SH-SY5Y (cell line): Measurements from ENCODE around the gene CYP4B1.

Source experiments
- GATA2 ChIP-seq: IDR thresholded peaks from 2 replicates; pipeline ENCODE4 v1.6.1; 2011; ENCODE audit warnings: mild to moderate bottlenecking, low read depth, low read length
- GATA3 ChIP-seq: IDR thresholded peaks from 2 replicates; pipeline ENCODE4 v1.6.1; 2011; ENCODE audit warnings: low read depth, mild to moderate bottlenecking, low read length, moderate library complexity

DNA sequence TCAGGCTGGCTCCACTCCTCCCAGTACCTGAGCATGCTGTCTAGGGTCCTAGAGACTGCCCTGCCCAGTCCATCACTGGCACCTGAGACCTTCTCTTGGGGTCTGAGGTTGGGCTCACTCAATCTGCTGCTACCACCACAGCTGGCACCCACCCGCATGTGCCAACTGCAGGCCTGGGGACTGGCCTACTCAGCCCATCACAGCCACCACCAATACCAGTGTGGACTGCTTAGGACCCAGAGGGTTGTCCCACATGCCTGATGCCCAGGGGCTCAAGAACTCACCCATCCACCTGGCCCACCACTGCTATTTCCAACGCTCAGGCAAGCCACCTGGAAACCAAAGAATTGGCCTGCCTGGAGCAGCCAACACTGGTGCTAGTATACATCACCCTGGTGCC is 63.5 kb downstream of the CYP4B1 start:
- TF ChIP-seq GATA2 (no peak), GATA3 (no peak)
